GM21786 (cell line): ENCODE measurements around the gene DYSF.

Experiments used
- ATAC-seq: cut with Tn5 transposase; IDR thresholded peaks from one replicate; pipeline ENCODE4 v1.9.1; 2021; ENCODE audit not compliant: unreplicated experiment

DYSF gene

DNA sequence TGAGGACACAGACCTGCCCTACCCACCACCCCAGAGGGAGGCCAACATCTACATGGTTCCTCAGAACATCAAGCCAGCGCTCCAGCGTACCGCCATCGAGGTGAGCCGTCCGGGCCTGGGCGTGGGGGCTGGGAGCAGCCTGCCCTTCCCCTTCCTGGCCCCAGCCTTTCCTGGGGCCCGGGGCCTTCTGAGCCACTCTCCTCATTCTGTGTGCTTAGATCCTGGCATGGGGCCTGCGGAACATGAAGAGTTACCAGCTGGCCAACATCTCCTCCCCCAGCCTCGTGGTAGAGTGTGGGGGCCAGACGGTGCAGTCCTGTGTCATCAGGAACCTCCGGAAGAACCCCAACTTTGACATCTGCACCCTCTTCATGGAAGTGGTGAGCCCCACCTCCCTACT lies 157.9 kb downstream of the DYSF start:
- ATAC-seq = no peak

DNA sequence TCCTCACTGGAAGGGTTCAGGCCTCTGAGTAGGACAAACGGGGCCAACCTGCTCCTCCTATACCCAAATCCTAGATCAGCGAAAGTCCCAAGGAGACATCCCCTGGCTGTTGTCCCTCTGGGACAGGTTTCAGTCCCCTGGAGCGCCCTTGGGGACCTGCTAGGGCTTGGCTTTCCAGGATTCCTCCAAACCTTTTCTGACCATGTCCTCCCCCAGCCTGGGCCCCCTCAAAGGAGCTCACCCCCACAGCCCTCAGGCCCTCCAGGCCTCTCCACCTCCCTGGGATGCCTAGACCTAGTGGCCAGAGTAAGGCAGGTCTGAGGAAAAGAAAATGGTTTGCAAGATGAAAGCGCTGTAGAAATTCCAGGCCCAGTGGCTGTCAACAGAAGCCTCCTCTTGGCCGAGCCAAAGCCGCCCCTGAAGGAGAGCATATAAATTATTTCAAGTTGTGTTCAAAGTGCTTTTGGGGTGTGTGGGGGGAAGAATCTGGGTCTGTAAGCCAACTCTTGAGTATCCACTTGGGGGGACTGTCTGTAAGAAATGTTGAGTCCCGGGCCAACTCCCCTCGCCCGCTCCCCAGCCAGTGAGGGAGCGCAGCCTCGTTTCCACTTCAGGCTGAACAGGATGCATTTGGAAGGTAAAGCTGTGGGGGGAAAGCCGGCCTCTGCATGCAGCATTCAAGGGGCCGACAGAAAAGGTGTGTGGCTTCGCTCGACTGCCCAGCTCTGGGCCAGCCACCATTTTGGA lies 158.6 kb downstream of the DYSF start:
- ATAC-seq = no peak

GRCh38 chr2:71612581-71613402 lies 159.4 kb downstream of the DYSF start:
- no peak for ATAC-seq

DNA sequence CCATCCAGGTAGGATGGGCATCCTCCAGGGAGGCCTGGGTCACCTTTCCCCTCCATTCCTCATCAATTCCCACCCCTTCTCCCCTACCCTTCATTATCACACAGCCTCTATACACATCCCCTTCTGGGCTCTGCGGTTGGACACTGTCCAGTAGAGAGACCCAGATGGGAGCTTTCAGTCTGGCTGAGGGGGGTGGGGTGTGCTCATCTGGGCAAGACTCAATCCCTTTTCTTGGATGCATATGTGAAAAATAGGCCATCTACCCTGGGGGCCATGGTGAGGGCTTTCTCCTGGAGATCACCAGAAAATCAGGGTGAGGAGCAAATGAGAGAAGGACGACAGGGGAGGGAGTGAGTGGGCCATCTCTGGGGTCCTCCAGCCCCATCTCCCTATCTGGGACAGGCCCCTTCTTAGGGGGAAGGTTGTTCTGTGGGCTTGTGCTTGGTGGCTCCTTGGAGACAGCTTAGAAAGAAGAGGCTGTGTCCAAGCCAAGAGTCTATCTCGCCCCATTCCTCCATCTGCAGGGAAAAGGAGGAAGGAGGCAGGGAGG lies 160.1 kb downstream of the DYSF start:
- ATAC-seq = no peak

GRCh38 chr2:71613953-71614925 lies 160.9 kb downstream of the DYSF start:
- ATAC-seq = no peak

- ATAC-seq = no peak
These were observed 161.8 kb downstream of the DYSF start for GRCh38 chr2:71614976-71615766.

- ATAC-seq = no peak
These were observed 162.7 kb downstream of the DYSF start for GRCh38 chr2:71615767-71616730.

- ATAC-seq = no peak
These were observed 163.9 kb downstream of the DYSF start for GRCh38 chr2:71617266-71617665.

- no peak for ATAC-seq
These were observed 165.2 kb downstream of the DYSF start for GRCh38 chr2:71618327-71619113.

DNA sequence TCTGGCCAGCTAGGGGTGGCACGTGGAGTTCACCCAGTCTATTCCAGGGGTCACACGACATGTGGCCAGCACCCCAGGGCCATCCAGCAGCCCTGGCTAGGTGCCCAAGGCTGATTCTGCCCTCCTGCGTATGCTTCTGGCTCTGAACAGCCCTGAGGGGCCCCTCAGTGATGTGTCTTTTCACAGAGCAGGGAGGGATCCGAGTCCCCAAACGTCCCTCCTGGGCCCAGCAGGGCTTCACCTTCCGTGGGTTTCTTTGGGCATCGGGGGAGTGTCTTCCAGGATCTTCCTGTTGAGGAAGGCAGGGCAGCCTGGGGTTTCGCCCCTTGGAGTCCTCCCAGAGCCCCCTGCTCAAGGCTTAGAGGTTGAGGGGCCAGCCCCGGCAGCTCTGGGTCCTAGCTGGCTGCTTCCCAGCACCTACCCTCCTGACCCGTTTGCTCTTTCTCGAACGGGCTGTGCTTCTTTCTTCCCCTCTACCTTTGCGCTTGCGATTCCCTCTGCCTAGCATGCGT lies 165.9 kb downstream of the DYSF start:
- no peak for ATAC-seq

GRCh38 chr2:71620116-71620515 lies 166.8 kb downstream of the DYSF start:
- no peak for ATAC-seq

GRCh38 chr2:71620851-71621251 lies 167.5 kb downstream of the DYSF start:
- no peak for ATAC-seq

DNA sequence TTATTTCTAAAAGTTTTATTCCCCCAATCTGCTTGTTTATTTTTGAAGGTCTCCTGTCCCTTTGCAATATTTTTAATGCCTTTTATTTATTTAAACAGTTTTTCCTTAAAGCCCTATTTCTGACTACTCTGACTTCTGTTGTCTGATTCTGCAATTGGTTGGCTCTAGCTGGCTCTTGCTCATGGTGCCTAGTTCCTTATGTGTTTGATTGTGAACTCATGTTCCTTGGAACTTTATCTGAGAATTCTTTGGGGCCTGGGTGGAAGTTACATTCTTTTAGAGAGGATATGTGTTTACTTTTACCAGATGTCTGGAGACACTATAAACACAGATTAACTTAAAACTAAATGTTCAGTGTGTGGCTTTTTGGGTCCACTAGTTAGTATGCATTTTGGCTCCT lies 175.9 kb downstream of the DYSF start:
- ATAC-seq = no peak

DNA sequence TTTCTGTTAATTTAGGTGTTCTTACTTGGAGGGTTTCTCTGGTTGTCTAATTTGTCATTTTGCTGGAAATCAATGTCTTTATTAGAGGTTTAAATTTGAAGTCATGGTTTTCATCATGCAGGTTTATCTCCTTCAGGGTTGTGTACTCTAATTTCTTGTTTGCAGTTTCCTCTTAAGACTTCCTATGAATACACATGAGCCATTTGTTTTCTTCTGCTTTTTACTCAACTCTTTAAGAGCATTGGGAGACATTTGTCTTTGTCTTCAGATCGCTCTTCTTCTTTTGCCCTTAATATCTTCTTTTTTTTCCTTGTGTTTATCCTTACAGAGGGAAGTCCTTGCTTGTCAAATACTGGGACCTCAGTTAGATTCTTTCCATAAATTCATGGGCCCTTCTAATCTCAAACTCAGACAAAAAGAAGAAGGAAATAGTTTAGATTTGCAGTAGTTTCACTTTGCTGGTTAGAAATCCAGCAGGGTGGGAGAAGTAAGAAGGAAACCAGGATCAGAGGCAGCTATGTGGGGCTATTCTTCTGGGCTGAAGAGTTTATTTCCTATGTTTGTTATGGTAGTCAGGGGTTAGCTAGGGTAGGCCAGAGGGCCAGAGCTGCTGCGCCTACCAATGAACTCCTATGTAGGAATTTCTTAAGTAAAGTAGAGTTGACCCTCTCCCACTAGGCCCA lies 176.6 kb downstream of the DYSF start:
- ATAC-seq = no peak

DNA sequence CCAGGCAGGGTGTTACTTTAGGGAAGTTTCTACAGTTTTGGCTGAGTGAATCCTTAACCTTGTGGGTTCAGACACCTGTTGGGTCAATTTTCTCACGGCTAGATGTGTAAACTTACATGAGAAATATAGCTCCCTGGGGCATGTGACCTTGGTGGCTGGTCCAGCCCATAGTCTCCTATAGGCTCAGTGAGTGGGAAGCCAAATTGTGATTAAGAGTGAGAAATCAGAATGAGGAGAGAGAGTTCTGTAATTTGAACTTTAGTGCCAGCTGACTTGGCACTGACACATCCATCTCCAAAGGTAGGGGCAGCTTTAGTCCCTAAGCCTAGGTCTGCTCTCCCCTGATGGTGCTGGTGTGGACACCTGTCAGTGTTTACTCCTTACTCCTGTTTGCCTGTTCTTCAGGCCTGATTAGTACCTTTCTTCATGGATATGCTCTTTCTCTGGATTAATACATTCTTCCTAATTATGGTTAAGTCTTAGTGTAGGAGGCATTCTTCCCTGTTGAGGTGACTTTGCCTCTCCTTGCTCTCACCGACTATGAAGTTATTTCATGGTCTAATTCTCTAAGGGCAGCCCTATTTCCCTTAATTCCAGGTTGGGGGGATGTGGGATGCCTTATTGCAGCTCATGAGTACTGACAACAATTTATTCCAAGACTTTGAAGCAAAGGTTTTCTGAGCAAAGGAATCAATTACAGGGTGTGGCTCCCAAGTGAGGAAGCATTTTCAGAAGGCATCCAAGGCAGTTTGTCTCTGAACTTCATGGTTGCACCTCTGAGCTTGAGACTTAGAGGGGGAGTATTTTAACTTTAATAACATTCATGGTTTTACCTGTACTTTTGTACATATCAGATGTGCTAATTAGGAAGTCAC lies 177.3 kb downstream of the DYSF start:
- no peak for ATAC-seq

GRCh38 chr2:71631411-71631931 lies 178.1 kb downstream of the DYSF start:
- ATAC-seq = no peak
